GM19372 (cell line): Measurements from ENCODE around the gene CGB7.
A peak's percentile ranks its signal among the peaks of the same experiment; 100 is the strongest.

Source experiments
- ATAC-seq: cut with Tn5 transposase; IDR thresholded peaks from one replicate; pipeline ENCODE4 v1.9.1; 2021; ENCODE audit warnings: mild to moderate bottlenecking, low read depth, moderate library complexity; ENCODE audit not compliant: unreplicated experiment

Gene CGB7

GRCh38 chr19:49057636-49058234 lies at the start of gene CGB7:
CGB7 (minus strand) TSS chr19:49057749; CDS start chr19:49055375, 2,374 bp downstream.
- ATAC-seq = no peak

DNA sequence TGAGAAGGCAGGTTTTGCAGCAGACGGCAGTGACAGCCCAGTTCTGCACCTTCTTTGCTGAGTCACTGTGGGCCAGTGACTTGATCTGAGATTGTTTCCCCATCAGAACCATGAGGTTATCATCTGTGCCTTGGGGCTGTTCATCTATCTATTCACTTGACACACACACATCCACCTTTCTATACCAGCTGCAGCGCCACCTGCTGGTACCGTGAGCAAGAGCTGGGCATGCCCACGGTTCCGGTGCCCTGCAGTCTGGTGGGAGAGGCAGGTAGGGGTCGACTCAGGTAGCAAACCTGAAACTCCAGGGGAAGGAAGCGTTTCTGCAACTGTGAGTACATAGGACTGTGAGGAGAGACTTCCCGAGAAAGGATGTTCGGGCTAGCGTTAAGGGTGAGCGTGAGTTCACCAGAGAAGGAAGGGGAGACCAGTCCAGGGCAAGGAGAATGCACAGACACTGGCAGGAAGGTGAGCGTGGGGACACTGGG lies 49.1 kb upstream of the CGB7 start:
- ATAC-seq = no peak

DNA sequence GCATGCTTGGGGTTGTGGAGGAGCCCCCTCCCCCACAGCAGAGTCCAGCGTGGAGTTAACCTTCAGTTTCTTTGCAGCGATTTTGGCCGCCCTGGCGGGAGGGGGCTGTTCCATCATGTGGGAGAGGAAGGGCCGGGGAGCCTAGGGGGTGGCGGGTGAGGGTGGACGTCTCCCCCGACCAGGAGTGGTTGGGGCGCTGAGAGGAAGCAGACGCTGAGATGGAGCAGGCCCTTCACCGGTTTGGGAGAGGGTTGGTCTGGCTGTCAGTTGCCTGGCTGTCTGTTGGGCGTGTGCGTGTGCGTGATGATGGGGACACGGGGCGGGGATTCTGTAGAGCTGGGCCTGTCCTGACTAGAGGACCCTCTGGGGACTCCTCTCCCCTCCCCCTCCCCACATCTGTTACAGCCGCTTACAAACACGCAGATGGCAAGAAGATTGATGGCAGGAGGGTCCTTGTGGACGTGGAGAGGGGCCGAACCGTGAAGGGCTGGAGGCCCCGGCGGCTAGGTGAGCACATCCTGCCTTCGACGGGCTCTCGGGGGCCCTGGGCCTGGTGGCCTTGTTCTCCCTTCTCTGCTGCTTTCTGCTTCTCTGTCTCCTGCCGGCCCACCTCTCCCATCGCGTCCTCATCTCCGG lies 46.8 kb upstream of the CGB7 start:
- no peak for ATAC-seq

DNA sequence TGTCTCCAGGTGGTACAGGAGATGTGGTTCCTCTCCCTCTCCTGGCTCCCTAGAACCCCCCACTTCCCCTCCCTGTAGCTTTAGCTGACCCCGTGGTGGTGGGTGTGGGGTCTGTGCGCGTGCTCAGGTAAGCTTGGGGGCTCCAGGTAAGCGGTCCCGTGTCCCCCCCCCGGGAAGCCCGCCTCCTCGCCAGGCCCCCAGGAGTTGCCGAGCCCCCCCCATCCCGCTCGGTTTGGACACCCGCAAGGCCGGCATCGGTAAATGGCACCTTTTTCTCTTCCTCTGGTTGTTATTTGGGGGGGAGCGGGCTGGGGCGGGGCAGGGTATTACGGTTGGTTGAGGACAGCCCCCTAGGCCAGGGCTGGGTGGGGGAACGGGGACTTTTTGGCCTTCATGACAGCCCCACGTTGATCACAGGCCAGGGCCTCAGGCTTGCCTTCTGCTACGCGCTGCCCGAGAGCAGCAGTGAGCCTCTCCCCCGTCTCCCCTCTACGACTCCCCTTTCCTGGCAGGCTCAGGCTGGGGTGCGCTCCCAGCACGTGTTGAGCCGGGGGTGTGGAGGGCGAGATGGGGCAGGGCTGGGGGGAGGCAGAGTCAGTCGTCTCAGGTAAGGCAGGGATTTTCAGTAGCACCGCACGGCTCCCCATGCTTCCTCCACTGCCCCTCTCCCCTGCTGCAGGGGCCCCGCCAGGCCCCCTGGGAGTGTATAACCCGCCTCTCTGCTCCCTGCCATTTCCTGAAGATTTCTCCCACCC lies 46.0 kb upstream of the CGB7 start:
- no peak for ATAC-seq

- no peak for ATAC-seq
Measured at GRCh38 chr19:49102303-49102702, 44.8 kb upstream of the CGB7 start.

DNA sequence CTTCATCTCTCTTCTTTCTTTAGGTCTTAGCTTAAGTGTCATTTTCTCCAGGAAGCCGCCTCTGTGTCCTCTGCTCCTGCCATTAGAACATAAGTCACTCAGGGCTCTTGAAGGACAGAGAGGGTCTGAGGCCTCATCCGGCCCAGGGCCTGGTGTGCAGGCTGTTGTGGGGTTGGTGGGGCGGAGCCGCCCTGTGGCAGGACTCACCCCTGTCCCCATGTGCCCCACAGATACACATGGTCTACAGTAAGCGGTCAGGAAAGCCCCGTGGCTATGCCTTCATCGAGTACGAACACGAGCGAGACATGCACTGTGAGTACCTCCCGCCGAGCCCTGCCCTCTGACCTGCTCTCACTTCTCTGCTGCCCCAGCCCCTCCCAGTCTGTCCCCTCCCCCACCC lies 43.6 kb upstream of the CGB7 start:
- ATAC-seq = no peak

- ATAC-seq = no peak
Measured at GRCh38 chr19:49098795-49099194, 41.2 kb upstream of the CGB7 start.

GRCh38 chr19:49097453-49098288 lies 40.1 kb upstream of the CGB7 start:
- no peak for ATAC-seq

DNA sequence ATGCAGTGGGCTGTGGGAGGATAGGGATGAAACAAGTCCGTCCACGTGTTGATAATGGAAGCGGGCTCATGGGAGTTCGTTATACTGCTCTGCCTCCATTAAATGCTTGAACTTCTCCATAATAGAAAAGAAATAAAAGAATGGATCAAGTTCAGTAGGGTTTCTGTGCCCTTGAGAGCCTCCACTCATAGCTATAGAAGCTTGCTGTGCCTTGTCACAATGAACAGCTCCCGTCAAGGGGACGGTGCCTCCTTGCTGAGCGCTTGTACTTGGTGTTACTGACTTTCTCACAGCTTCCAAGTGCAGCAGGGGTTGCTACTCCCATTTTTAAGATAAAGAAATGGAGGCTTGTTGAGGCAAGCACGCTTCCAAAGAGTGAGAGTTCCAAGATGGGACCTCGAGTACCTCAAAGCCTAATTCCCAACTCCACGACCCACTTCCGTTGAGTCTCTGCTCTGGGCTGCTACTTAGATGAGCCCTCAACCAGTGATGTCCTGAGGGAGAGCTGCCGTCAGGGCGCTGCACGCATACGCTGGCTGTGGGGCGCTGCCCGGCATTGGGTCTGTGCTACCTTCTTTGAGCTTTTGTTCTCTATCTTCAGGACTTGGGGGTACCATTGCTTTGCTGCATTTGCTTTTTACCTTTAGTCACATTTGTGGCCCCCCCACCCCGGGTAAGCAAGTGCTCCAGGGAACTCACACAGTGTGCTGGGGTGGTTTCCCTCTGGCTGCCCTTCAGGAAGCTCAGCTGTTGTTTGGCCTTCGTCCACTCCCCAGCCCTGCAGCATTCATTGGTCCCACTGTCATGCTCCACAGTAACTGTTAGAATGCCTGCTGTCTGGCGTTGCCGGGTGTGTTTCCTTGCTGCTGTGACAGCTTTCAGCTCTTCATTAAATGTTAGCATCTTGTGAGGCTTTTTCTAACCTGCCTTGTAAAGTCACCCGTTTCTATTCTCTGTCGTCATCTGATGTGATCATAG lies 37.2 kb upstream of the CGB7 start:
- no peak for ATAC-seq

DNA sequence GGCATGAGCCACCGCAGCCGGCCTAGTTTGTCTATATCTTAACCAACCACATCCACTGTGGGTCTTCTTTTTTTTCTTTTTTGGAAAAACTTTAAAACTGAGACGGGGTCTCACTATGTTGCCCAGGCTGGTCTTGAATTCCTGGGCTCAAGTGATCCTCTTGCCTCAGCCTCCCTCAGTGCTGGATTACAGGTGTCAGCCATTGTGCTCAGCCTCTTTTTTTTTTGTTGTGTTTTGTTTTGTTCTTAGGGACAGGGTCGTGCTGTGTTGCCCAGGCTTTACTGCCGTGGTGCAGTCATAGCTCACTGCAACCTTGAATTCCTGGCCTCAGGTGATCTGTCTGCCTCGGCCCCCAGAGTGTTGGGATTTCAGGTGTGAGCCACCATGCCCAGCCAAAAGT lies 35.1 kb upstream of the CGB7 start:
- no peak for ATAC-seq

GRCh38 chr19:49091391-49092038 lies 34.0 kb upstream of the CGB7 start:
- ATAC-seq = no peak

- no peak for ATAC-seq
Measured at GRCh38 chr19:49086296-49086695, 28.7 kb upstream of the CGB7 start.

DNA sequence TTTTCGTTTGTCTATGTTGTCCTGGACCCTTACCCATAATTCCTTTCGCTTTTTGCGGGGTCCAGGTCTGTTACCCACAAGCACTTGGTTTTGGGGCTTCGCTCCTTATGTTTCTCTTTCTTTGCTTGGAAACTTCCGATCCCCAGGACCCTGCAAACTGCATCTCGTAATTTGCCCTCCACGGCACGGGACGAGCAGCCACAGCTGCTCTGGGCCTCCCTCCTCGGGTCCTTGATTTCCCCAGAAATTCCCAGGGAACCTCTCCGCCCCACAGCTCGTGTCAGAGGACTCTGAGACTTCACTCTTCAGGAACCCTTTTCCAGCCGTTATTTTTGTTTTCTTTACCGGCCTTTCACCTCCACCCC lies 28.3 kb upstream of the CGB7 start:
- ATAC-seq = no peak

DNA sequence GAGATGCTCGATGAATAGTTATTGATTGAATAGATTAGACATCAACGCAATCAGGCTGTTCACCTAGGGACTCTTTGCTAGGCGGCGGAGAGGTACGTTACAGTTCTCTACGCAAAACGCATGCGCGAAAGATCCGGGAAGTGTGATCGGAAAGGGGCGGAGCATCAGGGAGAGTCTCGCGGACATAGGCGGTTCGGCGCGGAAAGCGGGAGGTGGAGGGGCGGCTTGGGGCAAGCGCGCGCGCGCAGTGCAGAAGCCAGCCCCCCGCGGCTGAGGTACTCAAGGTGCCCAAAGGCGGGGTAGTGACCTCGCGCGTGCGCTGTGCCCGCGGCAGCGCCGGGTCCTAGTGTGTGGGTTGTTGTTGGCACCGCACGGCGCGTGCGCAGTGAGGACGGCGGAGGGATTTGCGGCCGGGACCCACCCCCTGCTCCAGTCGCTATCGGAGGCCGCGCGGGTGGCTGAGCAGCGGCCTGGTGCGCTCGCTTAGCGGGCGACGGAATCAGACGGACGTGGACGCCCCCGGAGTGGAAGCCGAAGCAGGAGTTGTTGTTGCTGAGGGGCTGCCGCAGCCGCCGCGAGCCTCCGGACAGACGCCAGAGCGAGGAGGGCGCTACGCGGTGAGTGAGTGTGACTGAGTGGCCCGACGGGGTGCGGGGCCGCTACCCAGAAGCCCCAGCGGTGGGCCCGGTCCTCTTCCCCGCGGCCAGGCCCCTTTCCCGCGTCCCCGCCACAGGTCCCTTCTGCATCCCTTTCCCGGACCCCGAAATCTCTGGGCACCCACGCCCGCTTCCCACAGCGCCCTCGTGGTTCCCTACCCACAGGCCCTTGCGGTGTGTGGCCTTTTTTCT lies 27.7 kb upstream of the CGB7 start, which contains the start of gene SNRNP70:
Gene SNRNP70, plus strand, starts transcription at position 432 of the 848 bp plus-strand sequence. CDS start 964 bp downstream, outside the sequence.
- peak; percentile 88 for ATAC-seq

DNA sequence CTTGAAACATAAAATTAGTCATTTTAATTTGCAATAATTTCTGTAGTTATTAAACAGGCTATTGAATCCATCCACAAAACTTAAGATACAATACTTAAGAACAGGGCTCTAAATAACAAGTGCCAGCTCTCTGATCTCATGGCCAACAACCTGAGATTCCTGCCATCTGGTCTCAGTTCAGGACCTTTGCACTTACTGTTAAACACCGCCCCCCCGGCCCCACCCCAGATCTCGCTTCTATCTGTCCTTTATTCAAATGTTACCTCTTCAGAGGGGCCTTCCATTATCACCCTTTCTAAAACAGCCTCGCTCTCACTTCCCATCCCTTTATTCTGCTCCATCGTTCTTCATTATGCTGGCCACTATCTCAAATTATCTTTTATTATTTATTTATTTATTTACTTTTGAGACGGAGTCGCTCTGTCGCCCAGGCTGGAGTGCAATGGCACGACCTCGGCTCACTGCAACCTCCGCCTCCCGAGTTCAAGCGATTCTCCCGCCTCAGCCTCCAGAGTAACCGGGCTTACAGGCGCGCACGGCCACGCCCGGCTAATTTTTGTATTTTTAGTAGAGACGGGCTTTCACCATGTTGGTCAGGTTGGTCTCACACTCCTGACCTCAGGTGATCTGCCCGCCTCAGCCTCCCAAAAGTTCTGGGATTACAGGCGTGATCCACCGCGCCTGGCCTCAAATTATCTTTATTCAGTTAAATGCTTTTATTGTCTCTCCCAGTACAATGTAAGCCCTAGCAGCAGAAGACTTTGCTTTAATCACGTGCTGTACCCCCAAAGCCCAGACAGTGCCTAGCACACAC lies 26.9 kb upstream of the CGB7 start:
- ATAC-seq = no peak

DNA sequence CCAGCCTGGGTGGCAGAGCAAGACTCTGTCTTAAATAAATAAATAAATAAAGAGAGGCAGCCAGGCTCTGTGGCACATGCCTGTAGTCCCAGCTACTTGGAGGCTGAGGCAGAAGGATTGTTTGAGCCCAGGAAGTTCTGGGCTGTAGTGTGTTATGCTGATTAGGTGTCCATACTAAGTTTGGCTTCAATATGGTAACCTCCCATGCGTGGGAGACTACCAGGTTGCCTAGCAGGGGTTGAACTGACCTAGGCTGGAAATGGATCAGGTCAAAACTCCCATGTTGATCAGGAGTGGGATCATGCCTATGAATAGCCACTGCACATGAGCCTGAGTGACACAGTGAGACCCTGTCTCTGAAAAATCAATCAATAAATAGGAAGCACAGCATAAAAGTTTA lies 23.7 kb upstream of the CGB7 start:
- ATAC-seq = no peak

GRCh38 chr19:49080392-49080791 lies 22.8 kb upstream of the CGB7 start:
- ATAC-seq = no peak
